Fibroblast of gingiva (primary cell): ENCODE data around the gene RPL38.

Experiments used
- DNase-seq: peaks from one replicate; pipeline ENCODE4 v3.0.0-alpha.2; 2011; ENCODE audit warnings: low read depth

Gene RPL38

GRCh38 chr17:74203439-74204240, at the start of gene RPL38:
Gene RPL38 (plus strand): TSS chr17:74203678. CDS start chr17:74203956, 278 bp downstream.
- peak; percentile 95 for DNase-seq

DNA sequence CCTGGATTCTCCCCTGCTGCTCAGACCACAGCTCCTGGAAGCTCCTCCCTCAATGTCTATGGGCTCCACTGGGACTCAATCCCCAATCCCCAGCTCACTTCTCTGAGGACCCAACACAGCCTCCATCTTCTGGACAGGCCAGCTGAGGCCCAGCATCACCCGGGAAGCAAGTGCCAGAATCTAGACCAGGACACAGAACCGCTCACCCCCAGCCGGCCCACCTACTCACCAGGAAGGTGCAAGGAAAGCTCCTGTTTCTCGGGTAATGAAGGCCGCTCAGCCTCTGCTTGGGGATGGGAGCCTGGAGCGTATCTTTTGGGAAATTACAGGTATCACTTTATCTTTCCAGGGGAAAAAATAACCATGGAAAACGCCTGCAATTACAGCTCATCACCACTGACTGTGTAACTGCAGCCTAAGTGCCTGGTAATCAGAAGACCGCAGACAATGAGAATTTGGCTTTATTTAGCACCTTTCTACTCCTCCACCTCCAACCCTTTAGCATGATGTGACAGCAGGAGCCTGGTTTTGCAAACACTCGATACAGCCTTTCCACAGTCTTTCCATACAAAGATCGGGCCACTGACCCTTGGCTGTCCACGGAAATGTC, 49.6 kb upstream of the RPL38 start:
- DNase-seq, result no peak

- DNase-seq, result no peak
Observed at GRCh38 chr17:74156878-74157277, 46.6 kb upstream of the RPL38 start.

DNA sequence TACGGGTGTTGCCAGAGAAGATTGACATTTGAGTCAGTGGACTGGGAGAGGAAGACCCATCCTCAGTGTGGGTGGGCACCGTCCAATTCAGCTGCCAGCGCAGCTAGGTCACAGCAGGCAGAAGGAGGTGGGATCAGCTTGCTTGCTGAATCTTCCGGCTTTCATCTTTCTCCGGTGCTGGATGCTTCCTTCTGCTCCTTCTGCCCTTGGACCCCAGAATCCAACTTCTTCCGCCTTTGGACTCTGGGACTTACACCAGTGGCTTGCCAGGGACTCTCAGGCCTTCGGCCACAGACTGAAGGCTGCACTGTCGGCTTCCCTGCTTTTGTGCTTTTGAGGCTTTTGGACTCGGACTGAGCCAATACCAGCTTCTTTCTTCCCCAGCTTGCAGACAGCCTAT, 46.1 kb upstream of the RPL38 start:
- DNase-seq, result no peak

DNA sequence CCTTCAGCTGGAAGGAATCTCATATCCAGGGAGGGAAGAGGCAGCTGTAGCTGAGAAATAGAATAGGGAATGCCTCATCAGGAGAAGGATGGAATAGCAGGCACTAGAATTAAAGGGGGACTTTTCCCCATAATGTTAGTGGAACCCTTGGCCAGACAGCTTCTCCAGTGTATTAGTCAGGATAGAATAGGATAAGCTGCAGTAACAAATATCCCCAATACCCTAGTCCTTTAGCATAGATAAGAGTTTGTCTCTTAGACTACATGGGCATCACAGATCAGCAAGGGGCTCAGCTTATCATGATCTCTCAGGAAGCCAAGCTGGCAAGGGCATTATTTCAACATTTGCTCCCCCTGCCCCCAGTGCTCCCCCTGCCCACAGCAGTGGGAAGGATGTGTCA, 44.7 kb upstream of the RPL38 start:
- no peak for DNase-seq

DNA sequence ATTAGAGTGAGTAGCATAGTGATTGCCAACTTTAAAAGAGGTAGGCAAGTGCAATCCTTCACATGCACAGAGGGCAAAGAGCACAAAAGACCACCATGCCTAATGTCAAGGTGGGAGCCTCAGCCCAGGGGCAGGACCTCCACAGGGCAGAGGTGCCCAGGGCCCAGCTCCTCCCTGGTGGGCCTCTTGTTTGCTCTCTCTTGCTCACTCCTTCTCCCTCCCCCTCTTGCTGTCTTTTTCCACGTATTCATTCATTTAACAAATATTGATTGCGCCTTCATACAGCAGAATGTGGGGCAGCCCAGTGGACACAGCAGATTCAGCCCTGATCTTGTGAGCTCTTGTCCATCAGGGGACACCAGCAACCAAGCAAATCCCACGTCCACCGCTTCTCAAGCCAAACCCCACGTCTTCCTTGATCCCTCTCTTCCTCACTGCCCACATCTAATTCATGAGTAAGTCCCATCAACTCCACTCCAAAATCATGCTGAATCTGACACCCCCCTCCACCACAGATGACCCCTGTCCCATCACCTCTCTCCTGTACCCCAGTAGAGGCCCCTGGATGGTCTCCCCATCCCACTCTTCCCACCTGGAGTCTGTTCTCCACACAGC, 44.1 kb upstream of the RPL38 start:
- DNase-seq, result no peak

- DNase-seq, result no peak
Observed at GRCh38 chr17:74160656-74161502, 42.6 kb upstream of the RPL38 start.

GRCh38 chr17:74161503-74161875, 42.0 kb upstream of the RPL38 start:
- no peak for DNase-seq

GRCh38 chr17:74163271-74163821, 40.1 kb upstream of the RPL38 start:
- no peak for DNase-seq

DNA sequence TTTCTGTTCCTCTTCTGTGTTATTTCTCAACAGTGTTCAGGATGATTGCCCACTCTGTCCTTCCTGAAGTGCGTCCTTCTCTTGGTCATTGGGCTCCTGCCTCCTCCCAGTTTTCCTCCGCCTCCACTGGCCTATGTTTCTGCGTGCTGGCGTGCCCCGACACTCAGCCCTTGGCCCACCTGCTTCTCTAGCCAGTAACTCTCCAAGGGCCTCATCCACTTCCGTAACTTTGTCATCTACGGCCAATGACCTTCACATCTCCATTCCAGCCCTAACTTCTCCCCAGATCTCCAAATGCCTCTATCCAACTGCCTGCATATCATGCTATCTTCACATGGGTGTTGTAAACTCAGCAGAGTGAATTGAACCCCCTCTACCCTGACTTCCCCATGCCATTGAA, 39.6 kb upstream of the RPL38 start:
- DNase-seq, result no peak

- DNase-seq, result no peak
Observed at GRCh38 chr17:74164446-74165045, 38.9 kb upstream of the RPL38 start.

GRCh38 chr17:74165797-74166365, 37.6 kb upstream of the RPL38 start:
- DNase-seq, result no peak

DNA sequence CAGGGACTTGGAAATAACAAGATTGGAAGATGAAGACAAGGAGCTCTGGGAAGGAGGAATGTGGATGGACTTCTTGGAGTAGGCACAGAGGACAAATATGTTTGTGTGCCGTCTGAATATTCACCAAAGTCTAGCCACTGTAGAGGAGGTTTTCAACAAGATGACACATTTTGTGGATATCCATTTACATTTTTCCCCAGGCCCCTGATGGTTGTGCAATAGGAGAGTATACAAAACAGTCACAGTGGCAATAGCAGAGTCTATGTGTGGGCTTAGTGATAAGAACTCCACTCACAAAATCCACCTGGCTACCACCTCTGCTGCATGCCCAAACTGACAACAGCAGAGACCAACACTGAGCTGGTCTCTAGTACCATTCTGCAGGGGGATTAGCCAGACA, 32.6 kb upstream of the RPL38 start:
- DNase-seq, result no peak

GRCh38 chr17:74172700-74173099, 30.8 kb upstream of the RPL38 start:
- DNase-seq, result no peak

- DNase-seq, result peak; percentile 37
Observed at GRCh38 chr17:74176546-74177001, 26.9 kb upstream of the RPL38 start.

- no peak for DNase-seq
Observed at GRCh38 chr17:74177018-74177450, 26.4 kb upstream of the RPL38 start.

DNA sequence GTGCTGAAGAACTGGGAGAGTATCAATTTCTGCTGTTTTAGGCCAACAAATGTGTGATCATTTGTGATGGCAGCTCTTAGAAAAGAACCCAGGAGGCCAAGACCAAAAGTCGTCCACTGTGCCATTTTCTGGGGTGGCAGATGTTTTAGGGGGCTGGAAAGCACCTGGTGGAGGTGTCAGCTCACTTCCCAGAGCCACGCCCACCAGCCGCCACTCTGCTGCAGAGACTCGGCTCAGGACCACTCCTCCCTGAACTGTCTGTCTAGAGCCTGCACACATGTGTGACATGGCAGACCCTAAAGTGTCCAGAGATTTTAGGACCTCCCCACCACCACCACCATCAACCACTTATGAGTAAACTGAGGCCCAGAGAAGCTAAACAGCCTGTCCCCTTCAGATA, 23.9 kb upstream of the RPL38 start:
- DNase-seq, result no peak

- no peak for DNase-seq
Observed at GRCh38 chr17:74180336-74180735, 23.1 kb upstream of the RPL38 start.

- no peak for DNase-seq
Observed at GRCh38 chr17:74181341-74181740, 22.1 kb upstream of the RPL38 start.

GRCh38 chr17:74182041-74182723, 21.3 kb upstream of the RPL38 start:
- DNase-seq, result no peak

- no peak for DNase-seq
Observed at GRCh38 chr17:74183411-74183810, 20.1 kb upstream of the RPL38 start.
